Epithelial cell of esophagus (primary cell): ENCODE measurements around the gene PLXNC1.

Source experiments
- DNase-seq: peaks from one replicate; pipeline ENCODE4 v3.0.0; 2010; ENCODE audit warnings: low read depth
- H3K4me3 ChIP-seq: 2 replicates; pipeline ENCODE4 v1.5.1; 2011; ENCODE audit warnings: mild to moderate bottlenecking, low read length, control low read depth
- CTCF ChIP-seq: IDR thresholded peaks from 2 replicates; pipeline ENCODE4 v1.5.1; 2011; ENCODE audit warnings: low read depth, mild to moderate bottlenecking, low read length, control low read depth, inconsistent platforms; ENCODE audit not compliant: insufficient read depth; ENCODE audit errors: missing control alignments

The PLXNC1 gene

GRCh38 chr12:94322346-94322745 lies 174.0 kb downstream of the PLXNC1 start:
- H3K4me3 ChIP-seq: no peak overlapping the region
- DNase-seq: no peak
- TF ChIP-seq CTCF: no peak

GRCh38 chr12:94326234-94326633 lies 177.9 kb downstream of the PLXNC1 start:
- DNase-seq: no peak
- TF ChIP-seq CTCF: no peak
- H3K4me3 ChIP-seq: no peak overlapping the region

GRCh38 chr12:94326727-94327126 lies 178.3 kb downstream of the PLXNC1 start:
- no peak overlapping the region for H3K4me3 ChIP-seq
- DNase-seq: peak; percentile 18
- no peak for TF ChIP-seq CTCF

GRCh38 chr12:94327809-94328208 lies 179.4 kb downstream of the PLXNC1 start:
- no peak overlapping the region for H3K4me3 ChIP-seq
- no peak for TF ChIP-seq CTCF
- DNase-seq: peak; percentile 14

- DNase-seq: no peak
- no peak overlapping the region for H3K4me3 ChIP-seq
- TF ChIP-seq CTCF: peak; percentile 9
Measured at GRCh38 chr12:94329366-94329765, 181.0 kb downstream of the PLXNC1 start.

- no peak for DNase-seq
- no peak for TF ChIP-seq CTCF
- H3K4me3 ChIP-seq: no peak overlapping the region
Measured at GRCh38 chr12:94333396-94333795, 185.0 kb downstream of the PLXNC1 start.

- TF ChIP-seq CTCF: no peak
- peak; percentile 27 for DNase-seq
- H3K4me3 ChIP-seq: no peak overlapping the region
Measured at GRCh38 chr12:94336211-94336925, 188.0 kb downstream of the PLXNC1 start.
